Gastroesophageal sphincter (tissue), 3 donors: ENCODE data around the gene IL1RAPL1.

ENCODE experiments used
- POLR2A ChIP-seq, 2 donors: fragments of 450-650 bp; IDR thresholded peaks; one replicate each; pipeline ENCODE4 v1.6.1; 2017; ENCODE audit warnings: antibody characterized with exemption in 2 of 2, mild to moderate bottlenecking in 2 of 2, moderate library complexity in 1 of 2
- POLR2AphosphoS5 ChIP-seq: sonication (generic); formaldehyde crosslinking; IDR thresholded peaks from one replicate; pipeline ENCODE4 v1.6.1; 2017; ENCODE audit warnings: antibody characterized with exemption
- TF ChIP-seq, protein P1 (sequence below), 4 experiments: fragments of 200-600 bp in 2 of 4; fragments of 450-650 bp in 2 of 4; sonication (generic) in 1 of 4; IDR thresholded peaks; one replicate each; pipeline ENCODE4 v1.5.1; 2017 to 2019; ENCODE audit warnings: antibody characterized with exemption in 4 of 4, mild to moderate bottlenecking in 2 of 4, moderate library complexity in 2 of 4

DNA sequence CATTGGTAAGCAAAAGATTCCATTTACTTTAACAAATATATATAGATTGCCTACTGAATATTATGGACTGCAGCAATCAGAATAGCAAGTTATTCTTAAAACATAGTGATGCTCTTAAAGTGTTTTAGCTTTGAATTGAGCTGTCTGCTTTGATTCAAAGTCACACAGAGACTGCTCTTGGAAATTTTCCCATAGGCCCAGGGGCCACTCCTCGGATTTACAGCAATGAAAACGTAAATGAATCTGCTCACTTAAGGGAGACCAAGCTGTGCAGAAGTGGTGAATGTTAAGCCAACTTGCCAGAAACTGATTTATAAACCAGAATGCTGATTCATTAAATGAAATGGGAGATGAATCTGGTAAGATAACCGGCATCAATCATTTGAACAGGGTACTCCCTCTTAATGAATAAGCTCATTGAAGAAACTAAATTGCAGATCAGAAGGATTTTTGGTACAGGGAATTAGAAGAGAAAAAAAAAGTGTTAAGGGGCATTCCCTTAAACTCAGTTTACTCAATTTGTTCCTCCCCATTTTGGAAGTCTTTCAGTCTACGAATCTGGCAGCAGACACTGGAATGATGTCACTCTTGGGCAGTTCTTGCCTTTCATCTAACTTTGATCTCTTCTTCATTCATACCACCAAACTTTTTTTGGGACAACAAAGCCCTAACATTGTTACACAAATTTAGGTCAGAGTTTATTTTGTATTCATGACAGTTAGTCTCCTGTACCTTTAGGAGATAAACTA lies 1264.8 kb downstream of the IL1RAPL1 start:
- TF ChIP-seq, protein P1, sequence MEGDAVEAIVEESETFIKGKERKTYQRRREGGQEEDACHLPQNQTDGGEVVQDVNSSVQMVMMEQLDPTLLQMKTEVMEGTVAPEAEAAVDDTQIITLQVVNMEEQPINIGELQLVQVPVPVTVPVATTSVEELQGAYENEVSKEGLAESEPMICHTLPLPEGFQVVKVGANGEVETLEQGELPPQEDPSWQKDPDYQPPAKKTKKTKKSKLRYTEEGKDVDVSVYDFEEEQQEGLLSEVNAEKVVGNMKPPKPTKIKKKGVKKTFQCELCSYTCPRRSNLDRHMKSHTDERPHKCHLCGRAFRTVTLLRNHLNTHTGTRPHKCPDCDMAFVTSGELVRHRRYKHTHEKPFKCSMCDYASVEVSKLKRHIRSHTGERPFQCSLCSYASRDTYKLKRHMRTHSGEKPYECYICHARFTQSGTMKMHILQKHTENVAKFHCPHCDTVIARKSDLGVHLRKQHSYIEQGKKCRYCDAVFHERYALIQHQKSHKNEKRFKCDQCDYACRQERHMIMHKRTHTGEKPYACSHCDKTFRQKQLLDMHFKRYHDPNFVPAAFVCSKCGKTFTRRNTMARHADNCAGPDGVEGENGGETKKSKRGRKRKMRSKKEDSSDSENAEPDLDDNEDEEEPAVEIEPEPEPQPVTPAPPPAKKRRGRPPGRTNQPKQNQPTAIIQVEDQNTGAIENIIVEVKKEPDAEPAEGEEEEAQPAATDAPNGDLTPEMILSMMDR (IDR thresholded peaks at IDR 0.05): no peak
- TF ChIP-seq POLR2A (IDR thresholded peaks at IDR 0.05) (no peak), POLR2AphosphoS5 (no peak)
